CD4-positive, alpha-beta T cell (primary cell): ENCODE data around the gene AMT. TPM values are rescaled to one million over a fixed set of nuclear protein-coding genes. Genes with fewer than 3 reads are reported as not detected.

Experiments used
- ATAC-seq: fragments of 200-7000 bp; cut with Tn5 transposase; one replicate; pipeline ENCODE4 v1.10.0; 2022; ENCODE audit warnings: mild to moderate bottlenecking; ENCODE audit not compliant: poor library complexity
- CTCF ChIA-PET: fragments of 350-600 bp; sonication (Branson Sonifier 250); formaldehyde crosslinking; loops from one replicate; lab custom pipeline; 2021; ENCODE audit warnings: antibody characterized with exemption, inconsistent platforms; lab: Charles Lee
- POLR2A ChIA-PET: fragments of 350-600 bp; sonication (Branson Sonifier 250); formaldehyde crosslinking; loops from one replicate; lab custom pipeline; 2021; ENCODE audit warnings: antibody characterized with exemption, inconsistent platforms; lab: Charles Lee
- DNase-seq, 14 experiments: peaks; one replicate each; pipeline ENCODE4 v3.0.0-alpha.2; 2013 to 2020; ENCODE audit warnings: mixed read lengths in 2 of 14
- H3K27ac ChIP-seq, 2 donors: one replicate each; pipeline versions ENCODE4 v1.5.1 to v1.7.0; 2013; ENCODE audit warnings: low read length in 2 of 2, low read depth in 1 of 2, mild to moderate bottlenecking in 1 of 2
- H3K27me3 ChIP-seq, 2 experiments: 1 replicate in 1 of 2; 2 replicates in 1 of 2; pipeline versions ENCODE4 v1.6.1 to v1.7.0; 2013; ENCODE audit warnings: low read length in 2 of 2, control low read depth in 1 of 2, mild to moderate bottlenecking in 1 of 2, moderate library complexity in 1 of 2; ENCODE audit not compliant: insufficient read depth in 2 of 2, control insufficient read depth in 1 of 2
- H3K36me3 ChIP-seq: one replicate; pipeline ENCODE4 v1.6.1; 2013; ENCODE audit warnings: low read length, control low read depth; ENCODE audit not compliant: insufficient read depth
- H3K4me1 ChIP-seq: one replicate; pipeline ENCODE4 v1.6.1; 2013; ENCODE audit warnings: low read length, control low read depth; ENCODE audit not compliant: insufficient read depth
- H3K4me3 ChIP-seq: one replicate; pipeline ENCODE4 v1.5.1; 2013; ENCODE audit warnings: mild to moderate bottlenecking, low read length, moderate library complexity
- H3K9me3 ChIP-seq, 2 experiments: 1 replicate in 1 of 2; 2 replicates in 1 of 2; pipeline versions ENCODE4 v1.6.1 to v1.7.0; 2013; ENCODE audit warnings: low read length in 2 of 2, mild to moderate bottlenecking in 2 of 2, control low read depth in 1 of 2, moderate library complexity in 1 of 2; ENCODE audit not compliant: control insufficient read depth in 1 of 2, insufficient read depth in 1 of 2
- H3K27ac Mint-ChIP-seq: one replicate; pipeline ENCODE4 v1.8.0; 2020; ENCODE audit warnings: mixed read lengths
- H3K27me3 Mint-ChIP-seq: one replicate; pipeline ENCODE4 v1.8.0; 2021; ENCODE audit warnings: mixed read lengths
- H3K36me3 Mint-ChIP-seq: one replicate; pipeline ENCODE4 v1.8.0; 2021; ENCODE audit warnings: low read depth, mixed read lengths
- H3K4me1 Mint-ChIP-seq: one replicate; pipeline ENCODE4 v1.8.0; 2021; ENCODE audit warnings: low read depth, mixed read lengths
- H3K4me3 Mint-ChIP-seq: one replicate; pipeline ENCODE4 v1.8.0; 2020; ENCODE audit warnings: mild to moderate bottlenecking, mixed read lengths
- H3K9me3 Mint-ChIP-seq: one replicate; pipeline ENCODE4 v1.8.0; 2020; ENCODE audit warnings: mixed read lengths
- intact Hi-C, 2 experiments: fragments of 100-400 bp; cut with DNase I in 1 of 2; cut with micrococcal nuclease in 1 of 2; formaldehyde crosslinking; loops; one replicate each; pipeline versions ENCODE4 v1.15.1 to v1.9.0; 2023 to 2025; cut with DNase I, micrococcal nuclease
- total RNA-seq, 174 experiments: library from RNA in 2 of 174; stranded (reverse) in 2 of 174; gene quantifications; one replicate each; pipeline ENCODE4 v1.2.3 and lab custom pipeline; 2021 to 2026
- TF ChIP-seq, protein P1 (sequence below): fragments of 200-600 bp; IDR thresholded peaks from one replicate; pipeline ENCODE4 v1.8.0; 2022; ENCODE audit warnings: antibody characterized with exemption, mild to moderate bottlenecking

Gene AMT
- total RNA-seq, 2 experiments from 2014 or later: 10.5 to 12.7 TPM

DNA sequence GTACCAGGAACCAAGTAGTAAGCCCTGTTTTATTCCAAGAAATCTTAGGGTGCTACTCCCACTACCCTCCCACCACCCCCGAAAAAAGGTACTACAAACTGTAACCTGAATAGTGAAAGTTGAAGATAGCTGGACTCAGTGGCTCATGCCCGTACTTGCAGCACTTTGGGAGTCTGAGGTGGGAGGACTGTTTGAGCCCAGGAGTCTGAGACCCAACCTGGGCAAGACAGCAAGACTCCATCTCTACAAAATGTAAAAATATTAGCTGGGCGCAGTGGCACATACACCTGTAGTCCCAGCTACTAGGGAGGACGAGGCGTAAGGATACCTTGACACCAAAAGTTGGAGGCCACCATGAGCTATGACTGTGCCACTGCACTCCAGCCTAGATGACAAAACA is 18.4 kb downstream of the AMT start:
- H3K4me3 Mint-ChIP-seq: no peak overlapping the region
- ChIA-PET POLR2A (interaction anchor here (0.6 to 1.1 kb wide), 3 partner anchors 8 to 23 kb away, joined by 3 to 4 read pairs (median 3); partner anchors contain the start of genes RHOA and TCTA), CTCF (interaction anchor here (0.7 kb wide), 1 partner anchor 443 kb away, joined by 3 read pairs; no protein-coding TSS in a partner anchor)
- no peaks in the 10 kb centered on the region for H3K9me3 Mint-ChIP-seq
- no peaks in the 10 kb centered on the region for H3K27me3 Mint-ChIP-seq
- Histone ChIP-seq H3K27ac (no peak overlapping the region), H3K9me3 (no peaks in the 10 kb centered on the region), H3K36me3 (peaks cover 22% of the 10 kb centered on the region), H3K4me1 (peaks cover 63% of the 10 kb centered on the region), H3K27me3 (no peaks in the 10 kb centered on the region), H3K4me3 (no peak overlapping the region)
- H3K36me3 Mint-ChIP-seq: peaks cover 59% of the 10 kb centered on the region
- DNase-seq (no peak), ATAC-seq (no peak)
- intact Hi-C loops: no loop called here
- no peak overlapping the region for H3K27ac Mint-ChIP-seq
- TF ChIP-seq, protein P1, sequence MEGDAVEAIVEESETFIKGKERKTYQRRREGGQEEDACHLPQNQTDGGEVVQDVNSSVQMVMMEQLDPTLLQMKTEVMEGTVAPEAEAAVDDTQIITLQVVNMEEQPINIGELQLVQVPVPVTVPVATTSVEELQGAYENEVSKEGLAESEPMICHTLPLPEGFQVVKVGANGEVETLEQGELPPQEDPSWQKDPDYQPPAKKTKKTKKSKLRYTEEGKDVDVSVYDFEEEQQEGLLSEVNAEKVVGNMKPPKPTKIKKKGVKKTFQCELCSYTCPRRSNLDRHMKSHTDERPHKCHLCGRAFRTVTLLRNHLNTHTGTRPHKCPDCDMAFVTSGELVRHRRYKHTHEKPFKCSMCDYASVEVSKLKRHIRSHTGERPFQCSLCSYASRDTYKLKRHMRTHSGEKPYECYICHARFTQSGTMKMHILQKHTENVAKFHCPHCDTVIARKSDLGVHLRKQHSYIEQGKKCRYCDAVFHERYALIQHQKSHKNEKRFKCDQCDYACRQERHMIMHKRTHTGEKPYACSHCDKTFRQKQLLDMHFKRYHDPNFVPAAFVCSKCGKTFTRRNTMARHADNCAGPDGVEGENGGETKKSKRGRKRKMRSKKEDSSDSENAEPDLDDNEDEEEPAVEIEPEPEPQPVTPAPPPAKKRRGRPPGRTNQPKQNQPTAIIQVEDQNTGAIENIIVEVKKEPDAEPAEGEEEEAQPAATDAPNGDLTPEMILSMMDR: no peak
- H3K4me1 Mint-ChIP-seq: peaks cover 69% of the 10 kb centered on the region

DNA sequence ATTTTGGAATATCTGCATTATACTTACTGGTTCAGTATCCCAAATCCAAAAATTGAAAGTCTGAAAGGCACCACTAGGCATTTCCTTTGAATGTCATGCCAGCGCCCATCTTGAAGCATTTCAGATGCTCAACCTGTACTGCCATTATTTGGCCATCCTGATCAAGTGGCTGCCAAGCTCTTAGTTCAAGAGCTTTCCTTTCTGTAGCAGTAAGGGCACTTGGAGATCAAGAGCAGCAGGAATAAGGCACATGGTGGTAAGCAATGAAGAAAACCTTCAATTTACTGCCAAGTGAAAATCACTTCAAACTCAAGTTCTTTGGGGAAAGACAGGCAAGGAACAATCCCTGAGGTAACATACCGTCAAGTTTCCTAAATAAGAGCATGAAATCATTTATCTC is 20.5 kb downstream of the AMT start:
- Mint-ChIP-seq H3K27me3 (no peaks in the 10 kb centered on the region), H3K27ac (peak overlapping the region; percentile 14), H3K4me3 (no peak overlapping the region), H3K4me1 (peaks cover 69% of the 10 kb centered on the region), H3K9me3 (no peaks in the 10 kb centered on the region), H3K36me3 (peaks cover 66% of the 10 kb centered on the region)
- Histone ChIP-seq H3K4me1 (peaks cover 62% of the 10 kb centered on the region), H3K27me3 (no peaks in the 10 kb centered on the region), H3K9me3 (no peaks in the 10 kb centered on the region), H3K36me3 (peaks cover 30% of the 10 kb centered on the region), H3K27ac (no peak overlapping the region), H3K4me3 (no peak overlapping the region)
- DNase-seq (no peak), ATAC-seq (no peak)
- ChIA-PET POLR2A (interaction anchor here (1.5 kb wide), 1 partner anchor 10 kb away, joined by 4 read pairs; no protein-coding TSS in a partner anchor), CTCF (no interaction called here)
- TF ChIP-seq, protein P1: no peak
- intact Hi-C loops: loop anchor here in 1 of 2 experiments (1.0 kb wide), 1 partner anchor 12 kb away; no protein-coding TSS in a partner anchor

DNA sequence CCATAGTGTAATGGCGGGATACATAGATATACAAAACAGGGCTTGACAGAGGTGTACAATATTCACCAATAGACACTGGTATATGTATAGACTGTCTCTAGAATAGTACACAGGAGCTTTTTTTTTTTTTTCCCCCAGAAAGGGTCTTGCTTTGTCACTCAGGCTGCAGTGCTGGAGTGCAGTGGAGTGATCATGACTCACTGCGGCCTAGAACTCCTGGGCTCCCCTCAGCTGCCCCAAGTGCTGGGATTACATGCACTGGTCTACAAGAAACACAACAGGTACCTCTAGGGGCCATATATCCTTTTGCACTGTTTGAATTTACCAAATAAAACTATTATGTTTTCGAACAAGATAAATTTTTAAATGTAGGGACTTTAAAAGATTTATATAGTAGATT is 22.8 kb downstream of the AMT start:
- Histone ChIP-seq H3K4me1 (peaks cover 70% of the 10 kb centered on the region), H3K36me3 (peaks cover 45% of the 10 kb centered on the region), H3K9me3 (no peaks in the 10 kb centered on the region), H3K27ac (no peak overlapping the region), H3K4me3 (no peak overlapping the region), H3K27me3 (no peaks in the 10 kb centered on the region)
- H3K36me3 Mint-ChIP-seq: peaks cover 68% of the 10 kb centered on the region
- peaks cover 70% of the 10 kb centered on the region for H3K4me1 Mint-ChIP-seq
- ATAC-seq (no peak), DNase-seq (no peak)
- POLR2A ChIA-PET: interaction anchor here (1.2 kb wide), 1 partner anchor 45 kb away, joined by 3 read pairs; no protein-coding TSS in a partner anchor
- TF ChIP-seq, protein P1: no peak
- no peaks in the 10 kb centered on the region for H3K27me3 Mint-ChIP-seq
- peak overlapping the region; percentile 28 for H3K27ac Mint-ChIP-seq
- no peaks in the 10 kb centered on the region for H3K9me3 Mint-ChIP-seq
- CTCF ChIA-PET: interaction anchor here (0.7 to 1.3 kb wide), 3 partner anchors 9 to 50 kb away, joined by 3 to 4 read pairs (median 3); no protein-coding TSS in a partner anchor
- intact Hi-C loops: no loop called here
- H3K4me3 Mint-ChIP-seq: no peak overlapping the region
